ENCODE results near the gene EHMT1.
"Not testable (repeated sequence)": the region's sequence is repeated elsewhere in the genome, so short reads cannot be mapped to it uniquely, and the experiment has no call there.

The EHMT1 gene

DNA sequence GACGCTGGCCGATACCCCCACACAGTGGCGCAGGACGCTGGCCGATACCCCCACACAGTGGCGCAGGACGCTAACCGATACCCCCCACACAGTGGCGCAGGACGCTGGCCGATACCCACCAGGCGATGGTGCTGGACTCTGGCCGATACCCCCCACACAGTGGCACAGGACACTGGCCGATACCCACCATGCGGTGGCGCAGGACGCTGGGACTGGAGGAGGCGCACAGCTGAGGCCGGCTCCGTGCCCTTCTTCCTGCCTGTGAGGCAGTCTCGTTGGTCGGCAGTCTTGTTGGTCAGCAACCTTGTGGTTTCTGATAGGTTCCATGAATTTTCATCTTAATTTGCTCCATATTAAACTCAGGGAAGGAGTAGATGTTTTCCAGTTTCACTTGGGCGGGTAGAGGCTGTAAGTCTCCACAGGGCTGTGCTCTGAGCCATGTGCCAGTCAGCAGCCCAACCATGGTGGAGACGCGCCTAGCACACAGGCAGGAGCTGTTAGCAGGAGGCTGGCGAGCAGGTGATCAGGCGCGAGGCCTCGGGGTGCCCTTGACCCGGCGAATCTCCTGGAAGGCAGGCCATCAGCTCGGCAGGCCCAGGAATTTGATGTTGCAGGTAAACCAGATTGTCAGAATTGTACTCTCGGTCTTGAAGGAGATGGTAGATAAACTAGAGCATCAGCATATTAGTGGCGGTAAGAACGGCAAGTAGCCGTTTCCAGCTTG is 75.6 kb downstream of the EHMT1 start:
- DNase-seq (ENCODE audit: low read depth in 3 of 3) = no peak

DNA sequence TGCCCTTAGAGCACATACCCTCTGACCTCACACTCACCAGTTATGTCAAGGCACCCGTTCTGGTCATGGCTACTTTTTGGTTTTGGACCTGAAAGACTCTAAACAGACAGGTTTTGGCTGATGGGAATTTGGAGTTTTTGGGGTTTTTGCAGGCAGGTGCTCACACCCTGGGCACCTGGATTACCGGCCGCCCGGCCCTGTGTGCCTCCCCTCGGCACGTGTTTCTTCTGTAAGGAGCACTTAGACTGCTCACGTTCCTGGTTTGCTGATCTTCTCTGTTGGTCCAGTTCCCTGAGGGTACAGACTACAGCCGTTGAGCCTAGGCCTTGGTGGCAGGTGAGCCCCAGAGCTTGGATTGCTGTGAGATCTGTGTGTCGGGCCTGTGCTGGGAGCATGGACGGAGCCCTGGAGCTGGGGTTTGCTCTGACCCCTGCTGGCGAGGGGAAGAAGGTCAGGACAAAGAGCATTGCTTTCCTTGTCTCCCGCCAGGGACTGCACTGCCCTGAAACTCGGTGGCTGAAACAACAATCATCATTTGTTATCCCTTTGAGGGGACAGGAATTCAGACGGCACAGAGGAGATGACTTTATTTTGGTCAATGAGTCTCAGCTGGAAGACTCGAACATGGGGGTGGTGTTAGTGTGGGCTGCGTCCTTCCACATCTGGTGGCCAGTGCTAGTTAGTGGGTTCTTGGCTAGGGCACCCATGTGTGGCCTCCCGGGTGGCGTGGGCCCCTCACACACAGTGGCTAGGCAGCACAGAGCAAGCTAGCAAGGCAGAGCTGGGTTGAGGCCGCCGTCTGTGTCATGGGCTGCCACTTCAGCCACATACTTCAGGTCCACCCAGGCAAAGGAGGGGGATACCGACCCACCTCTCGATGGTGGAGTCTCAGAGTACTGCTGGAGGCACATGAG is 76.4 kb downstream of the EHMT1 start:
- DNase-seq (ENCODE audit: low read depth in 3 of 3) = peak in 1 of 3 experiments; percentile 12

DNA sequence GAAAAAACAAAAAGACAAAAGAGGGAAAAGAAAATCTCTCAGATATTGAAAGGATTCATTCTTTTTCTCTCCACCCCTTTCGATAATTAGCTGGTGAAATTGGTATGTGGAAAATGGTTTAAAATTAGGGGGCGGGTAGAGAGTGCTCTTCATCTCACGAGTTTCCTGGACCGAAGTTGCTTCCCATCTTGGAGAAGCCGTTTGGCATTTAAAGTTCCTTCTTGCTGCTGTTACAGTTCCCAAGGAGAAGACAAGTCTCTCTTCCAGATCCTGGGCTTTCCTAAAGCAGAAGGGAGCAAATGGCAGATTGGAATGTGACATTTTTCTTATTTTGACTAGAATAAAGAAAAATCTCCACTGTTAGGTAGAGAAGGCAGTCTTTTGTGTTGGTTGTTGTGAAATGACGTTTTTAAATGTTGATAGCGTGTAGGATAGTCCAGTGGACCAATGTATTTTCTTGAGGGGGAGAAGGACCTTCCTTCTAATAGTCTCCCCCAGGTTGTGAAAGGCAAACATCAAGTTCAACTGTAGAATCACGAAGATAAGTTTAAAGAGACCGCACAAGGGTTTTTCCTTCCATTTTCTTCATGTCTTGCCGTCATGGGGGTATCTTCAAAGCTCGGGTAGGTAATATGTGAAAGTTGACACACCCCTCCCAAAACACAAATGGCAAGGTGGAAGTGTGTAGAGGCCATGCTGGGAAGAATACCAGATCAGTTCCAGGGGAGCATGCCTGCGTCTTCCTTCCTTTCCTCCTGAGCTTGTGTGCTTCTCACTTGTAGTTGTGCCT is 77.5 kb downstream of the EHMT1 start:
- DNase-seq (ENCODE audit: low read depth in 3 of 3) = no peak

DNA sequence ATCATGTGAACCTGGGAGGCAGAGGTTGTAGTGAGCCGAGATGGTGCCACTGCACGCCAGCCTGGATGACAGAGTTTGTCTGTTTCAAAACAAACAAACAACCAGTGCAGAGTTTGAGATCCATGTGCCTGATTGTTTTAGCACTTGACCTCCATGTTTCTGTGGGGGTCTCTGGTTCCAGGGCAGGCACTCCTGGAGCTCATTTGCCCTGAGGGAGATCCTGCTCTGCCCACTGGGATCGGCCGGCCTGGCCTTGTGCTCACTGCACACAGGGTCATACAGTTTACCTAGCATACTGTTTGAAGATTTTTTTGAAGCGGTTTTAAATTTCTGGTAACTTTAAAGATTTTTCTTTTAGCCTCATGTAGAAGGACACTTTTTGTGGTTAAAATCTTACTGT is 78.4 kb downstream of the EHMT1 start:
- DNase-seq (ENCODE audit: low read depth in 3 of 3) = no peak

DNA sequence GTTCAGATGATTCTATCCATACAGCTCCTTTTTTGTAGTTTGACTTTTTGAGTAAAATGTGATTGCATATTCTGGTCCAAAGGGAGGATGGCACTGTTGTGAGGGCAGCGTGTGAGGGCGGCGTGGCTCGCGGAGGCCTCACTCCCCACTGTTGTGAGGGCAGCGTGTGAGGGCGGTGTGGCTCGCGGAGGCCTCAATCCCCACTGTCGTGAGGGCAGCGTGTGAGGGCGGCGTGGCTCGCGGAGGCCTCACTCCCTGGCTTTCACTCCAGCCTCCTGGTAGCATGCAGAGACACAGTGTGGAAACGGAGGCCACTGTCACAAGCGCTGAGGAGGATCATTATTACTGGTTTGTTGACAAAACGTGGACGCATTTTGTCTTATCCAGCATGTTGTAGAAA is 79.0 kb downstream of the EHMT1 start:
- DNase-seq (ENCODE audit: low read depth in 3 of 3) = no peak

DNA sequence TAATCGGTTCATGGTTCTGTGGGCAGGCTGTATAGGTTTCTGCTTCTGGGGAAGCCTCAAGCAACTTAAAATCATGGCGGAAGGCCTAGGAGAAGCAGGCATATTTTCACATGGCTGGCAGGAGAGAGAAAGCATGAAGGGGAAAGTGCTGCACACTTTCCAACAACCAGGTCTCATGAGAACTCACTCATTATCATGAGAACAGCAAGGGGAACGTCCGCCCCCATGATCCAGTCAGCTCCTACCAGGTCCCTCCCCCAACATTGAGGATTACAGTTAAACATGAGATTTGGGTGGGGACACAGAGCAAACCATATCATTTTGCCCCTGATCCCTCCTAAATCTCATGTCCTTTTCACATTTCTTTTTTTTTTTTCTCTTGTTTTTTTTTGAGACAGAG is 82.1 kb downstream of the EHMT1 start:
- DNase-seq (ENCODE audit: low read depth in 3 of 3) = no peak

DNA sequence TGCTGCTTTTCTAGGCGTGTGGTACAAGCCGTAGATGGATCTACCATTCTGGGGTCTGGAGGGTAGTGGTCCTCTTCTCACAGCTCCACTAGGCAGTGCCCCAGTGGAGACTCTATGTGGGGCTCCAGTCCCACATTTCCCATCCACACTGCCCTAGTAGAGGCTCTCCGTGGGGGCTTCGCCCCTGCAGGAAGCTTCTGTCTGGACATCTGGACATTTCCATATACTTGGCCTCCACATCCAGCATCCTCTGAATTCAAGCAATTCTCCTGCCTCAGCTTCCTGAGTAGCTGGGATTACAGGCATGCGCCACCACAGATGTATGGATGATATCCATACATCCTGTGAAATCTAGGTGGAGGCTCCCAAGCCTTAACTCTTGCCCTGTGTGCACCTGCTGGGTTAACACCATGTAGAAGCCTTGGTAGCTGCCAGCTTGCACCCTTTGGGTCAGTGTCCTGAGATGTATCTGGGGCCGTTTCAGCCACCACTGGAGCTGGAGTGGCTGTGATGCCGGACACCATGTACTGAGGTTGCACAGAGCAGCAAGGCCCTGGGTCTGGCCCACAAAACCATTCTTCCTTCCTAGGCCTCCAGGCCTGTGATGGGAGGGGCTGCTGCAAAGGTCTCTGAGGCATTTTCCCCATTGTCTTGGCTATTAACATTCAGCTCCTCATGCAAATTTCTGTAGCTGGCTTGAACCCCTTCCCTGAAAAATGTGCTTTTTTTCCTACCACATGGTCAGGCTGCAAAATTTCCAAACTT is 84.0 kb downstream of the EHMT1 start:
- DNase-seq (ENCODE audit: low read depth in 3 of 3) = no peak

DNA sequence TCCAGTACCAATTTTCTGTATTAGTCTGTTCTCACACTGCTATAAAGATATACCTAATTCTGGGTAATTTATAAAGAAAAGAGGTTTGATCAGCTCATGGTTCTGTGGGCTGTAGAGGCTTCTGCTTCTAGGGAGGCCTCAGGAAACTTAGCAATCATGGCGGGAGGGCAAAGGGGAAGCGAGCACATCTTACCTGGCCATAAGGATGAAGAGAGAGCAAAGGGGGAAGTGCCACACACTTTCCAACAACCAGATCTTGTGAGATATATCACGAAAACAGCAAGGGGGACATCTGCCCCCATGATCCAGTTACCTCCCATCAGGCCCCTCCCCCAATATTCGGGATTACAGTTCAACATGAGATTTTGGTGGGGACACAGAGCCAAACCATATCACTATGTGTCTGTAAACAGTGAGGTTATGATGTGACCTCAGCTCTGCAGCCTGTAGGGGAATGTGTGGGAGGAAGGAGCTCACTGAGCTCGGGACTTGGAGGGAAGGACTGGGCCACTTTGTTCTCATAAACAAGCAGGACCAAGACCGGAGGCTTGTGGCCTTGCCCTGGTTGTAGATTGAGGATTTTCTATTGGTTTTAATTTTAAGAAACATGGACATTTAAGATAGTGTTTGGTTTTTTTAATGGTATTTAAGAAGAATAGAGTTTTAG is 85.2 kb downstream of the EHMT1 start:
- no peak for DNase-seq (ENCODE audit: low read depth in 3 of 3)

DNA sequence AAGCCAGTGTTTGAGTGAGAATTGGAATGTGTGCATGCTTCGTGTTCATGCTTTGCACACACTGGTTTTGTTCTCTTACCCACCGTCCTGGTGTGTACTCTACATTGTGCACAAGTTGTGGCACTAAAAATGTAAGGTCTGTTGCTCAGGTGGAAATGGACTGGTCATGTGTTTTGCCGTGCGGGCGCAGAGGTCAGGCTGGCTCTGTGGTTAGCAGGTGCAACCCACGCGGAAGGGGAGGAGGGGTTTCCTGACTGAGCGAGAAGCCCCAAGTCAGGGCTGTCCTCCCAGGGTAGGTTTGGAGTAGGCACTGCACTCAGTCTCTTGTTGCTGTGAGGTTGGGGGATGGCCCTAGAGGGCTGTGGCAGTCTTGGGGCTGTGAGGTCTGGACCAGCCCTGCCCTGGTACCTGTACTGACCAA is 86.6 kb downstream of the EHMT1 start:
- peak in 1 of 3 experiments; percentile 37 for DNase-seq (ENCODE audit: low read depth in 3 of 3)

DNA sequence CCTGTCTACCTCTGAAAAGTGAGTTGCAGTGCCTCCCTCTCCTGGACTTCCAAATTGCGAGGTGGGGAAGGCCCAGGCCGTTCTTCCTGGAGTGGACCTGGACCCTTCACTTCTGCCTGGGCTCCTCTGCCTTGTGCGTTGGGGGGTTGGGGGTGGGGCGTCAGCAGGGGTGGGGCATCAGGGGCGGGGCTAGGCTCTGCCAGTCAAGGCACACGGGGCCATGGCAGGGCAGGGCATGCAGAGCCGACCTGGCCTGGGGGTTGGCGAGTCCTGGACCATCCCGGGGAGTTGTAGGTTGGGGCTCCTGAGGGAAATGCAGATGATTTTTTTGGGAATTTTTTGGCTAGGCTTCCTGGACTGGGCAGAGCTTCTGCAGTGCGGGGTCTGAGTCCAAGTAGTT is 87.1 kb downstream of the EHMT1 start:
- no peak for DNase-seq (ENCODE audit: low read depth in 3 of 3)

DNA sequence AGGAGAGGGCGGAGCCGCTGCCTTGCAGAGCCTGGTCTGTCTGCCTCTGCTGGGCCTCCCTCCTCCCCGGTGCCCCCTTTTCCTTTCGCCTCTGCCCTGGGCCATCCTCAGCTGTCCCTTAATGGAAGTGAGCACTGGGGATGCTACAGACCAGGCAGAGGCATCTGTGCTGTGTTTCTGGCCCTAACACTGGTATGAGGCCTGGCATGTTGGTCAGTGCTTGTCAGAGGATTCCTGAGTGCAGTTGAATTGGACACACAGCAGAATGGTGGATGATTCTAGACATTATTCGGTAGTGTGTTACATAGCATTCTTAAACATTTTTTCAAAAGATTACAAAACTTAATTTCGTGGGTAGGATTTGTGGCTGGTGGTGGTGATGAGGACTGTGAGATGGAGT is 88.6 kb downstream of the EHMT1 start:
- no peak for DNase-seq (ENCODE audit: low read depth in 3 of 3)

DNA sequence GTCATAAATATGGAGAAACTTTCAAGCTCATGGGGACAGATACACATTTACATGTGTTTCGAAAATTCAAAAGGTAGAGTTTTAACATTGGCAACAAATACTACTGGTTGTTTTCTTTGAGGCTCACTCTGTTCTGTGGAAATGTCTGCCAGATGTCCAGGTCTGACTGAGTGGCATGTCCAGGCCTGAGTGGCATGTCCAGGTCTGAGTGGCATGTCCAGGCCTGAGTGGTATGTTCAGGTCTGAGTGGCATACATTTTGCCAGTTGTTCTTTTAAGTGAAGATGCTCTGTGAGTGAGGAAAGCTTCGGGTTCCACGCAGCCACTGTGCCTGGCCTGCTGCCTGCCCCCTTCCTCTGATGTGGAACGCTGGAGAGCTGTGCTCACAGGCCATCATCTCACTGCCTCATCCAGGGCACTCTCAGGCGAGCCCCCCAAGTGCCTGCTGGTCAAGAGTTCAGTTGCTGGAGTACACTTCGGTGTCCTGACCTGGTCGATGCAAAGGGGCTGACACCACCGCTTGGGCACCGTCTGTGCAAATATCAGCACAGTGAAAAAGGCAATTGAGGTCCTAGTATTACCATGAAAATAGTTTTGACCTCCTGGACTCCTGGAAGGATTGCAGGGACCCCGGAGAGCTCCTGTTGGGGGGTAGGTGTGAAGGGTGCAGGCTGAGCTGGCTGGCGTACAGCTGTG is 89.9 kb downstream of the EHMT1 start:
- DNase-seq (ENCODE audit: low read depth in 3 of 3) = no peak

DNA sequence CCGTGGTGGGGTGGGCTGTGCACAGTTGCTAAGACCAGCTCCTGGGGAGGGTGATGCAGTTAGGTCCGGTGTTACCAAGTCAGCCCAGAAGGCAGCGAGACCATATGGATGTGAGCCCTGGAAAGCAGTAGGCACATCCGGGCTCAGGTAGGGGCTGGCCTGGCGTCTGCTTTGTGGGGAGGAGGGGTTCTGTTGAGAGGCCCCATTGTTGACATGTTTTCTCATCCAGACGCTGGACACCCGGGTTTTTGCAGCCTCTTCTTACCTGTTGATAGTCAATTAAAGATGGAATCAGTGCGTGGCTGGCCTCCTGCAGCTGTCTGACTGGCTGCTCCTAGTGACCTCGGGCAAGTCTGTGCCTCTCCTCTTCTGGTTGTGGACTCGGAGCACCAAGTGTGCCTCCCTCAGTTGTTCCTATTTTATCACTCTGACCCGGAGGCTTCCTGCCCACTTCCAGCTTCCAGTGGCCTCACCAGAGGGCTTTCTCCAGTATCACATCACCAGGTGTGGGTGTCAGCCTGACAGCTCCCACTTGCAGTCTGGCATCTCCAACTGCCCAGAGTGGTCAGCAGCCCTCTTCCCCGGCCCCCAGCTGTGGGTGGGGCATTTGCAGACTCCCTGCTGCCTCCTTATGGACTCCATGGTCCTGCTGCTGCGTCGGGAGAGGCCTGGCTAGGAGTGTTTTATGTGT is 90.8 kb downstream of the EHMT1 start:
- DNase-seq (ENCODE audit: low read depth in 3 of 3) = no peak

DNA sequence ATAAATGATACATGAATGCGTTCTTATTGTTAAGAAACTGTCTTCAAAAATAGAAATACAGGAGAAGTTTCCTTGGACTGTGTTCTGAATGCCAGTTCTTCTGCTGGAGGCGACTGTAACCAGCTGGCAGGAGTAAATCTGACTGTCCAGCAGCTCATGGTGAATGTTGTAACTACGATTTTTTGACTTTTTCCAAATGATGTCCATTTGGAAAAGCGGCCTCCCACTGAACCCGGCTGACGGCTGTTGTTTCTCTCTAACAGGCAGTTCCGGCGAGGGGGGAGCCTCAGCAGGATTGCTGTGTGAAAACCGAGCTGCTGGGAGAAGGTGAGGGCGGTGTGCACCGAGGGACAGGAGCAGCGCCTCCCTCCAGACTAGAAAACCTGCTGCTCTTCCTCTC is 91.9 kb downstream of the EHMT1 start:
- no peak for DNase-seq (ENCODE audit: low read depth in 3 of 3)

DNA sequence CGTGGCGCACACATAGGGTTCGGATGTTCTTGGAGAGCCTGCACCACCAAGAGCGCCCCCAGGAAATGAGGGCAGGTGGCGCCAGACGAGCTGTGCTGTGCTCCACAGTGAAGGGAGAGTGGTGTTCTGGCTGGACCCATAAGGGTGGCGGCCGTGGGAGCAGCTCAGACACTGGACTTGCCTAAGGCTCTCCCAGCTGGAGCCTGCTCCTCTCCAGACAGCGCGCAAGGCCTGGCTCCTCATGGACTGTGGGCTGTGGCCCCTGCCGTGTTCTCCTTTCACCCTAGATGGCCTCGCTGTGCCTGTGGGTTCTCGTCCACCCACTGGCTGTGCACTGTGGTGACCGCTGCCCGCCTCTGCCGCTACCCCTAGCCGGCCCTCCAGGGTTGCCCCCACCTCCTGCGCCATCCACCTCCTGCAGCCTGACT is 92.9 kb downstream of the EHMT1 start:
- no peak for DNase-seq (ENCODE audit: low read depth in 3 of 3)

DNA sequence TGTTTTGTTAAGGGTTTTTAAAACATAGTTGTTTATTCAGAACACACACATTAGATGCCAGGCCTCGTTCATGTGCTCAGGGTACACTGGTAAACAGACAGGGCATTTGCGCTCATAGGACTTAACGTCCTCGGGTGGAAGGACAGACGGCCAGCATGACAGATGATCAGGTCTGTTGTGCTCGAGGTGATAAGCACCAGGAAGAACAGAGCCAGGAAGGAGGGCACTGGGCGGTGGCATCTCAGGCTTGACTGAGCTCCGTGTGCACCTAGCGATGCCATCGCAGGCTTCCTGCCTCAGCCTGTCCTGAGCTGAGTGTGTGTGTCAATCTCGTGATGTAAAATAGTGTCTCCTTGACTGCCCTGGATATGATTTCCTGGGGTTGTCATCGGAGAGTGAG is 96.5 kb downstream of the EHMT1 start:
- no peak for DNase-seq (ENCODE audit: low read depth in 3 of 3)

DNA sequence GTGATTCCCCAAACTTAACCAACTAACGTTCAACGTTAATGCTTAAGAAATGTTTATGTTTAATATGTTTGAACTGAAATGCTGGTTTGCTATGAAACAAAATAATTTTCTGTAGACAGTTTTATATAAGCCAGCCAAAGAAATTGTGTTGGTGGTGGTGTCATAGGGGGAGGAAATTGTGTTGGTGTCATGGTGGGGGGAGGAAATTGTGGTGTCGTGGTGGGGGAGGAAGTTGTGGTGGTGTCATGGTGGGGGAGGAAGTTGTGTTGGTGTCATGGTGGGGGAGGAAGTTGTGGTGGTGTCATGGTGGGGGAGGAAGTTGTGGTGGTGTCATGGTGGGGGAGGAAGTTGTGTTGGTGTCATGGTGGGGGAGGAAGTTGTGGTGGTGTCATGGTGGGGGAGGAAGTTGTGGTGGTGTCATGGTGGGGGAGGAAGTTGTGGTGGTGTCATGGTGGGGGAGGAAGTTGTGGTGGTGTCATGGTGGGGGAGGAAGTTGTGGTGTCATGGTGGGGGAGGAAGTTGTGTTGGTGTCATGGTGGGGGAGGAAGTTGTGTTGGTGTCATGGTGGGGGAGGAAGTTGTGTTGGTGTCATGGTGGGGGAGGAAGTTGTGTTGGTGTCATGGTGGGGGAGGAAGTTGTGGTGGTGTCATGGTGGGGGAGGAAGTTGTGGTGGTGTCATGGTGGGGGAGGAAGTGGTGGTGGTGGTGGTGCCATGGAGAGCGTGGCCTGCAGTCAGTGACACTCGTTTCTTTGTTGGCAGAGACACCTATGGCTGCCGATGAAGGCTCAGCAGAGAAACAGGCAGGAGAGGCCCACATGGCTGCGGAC is 97.3 kb downstream of the EHMT1 start:
- not testable (repeated sequence) for DNase-seq (ENCODE audit: low read depth in 3 of 3)

DNA sequence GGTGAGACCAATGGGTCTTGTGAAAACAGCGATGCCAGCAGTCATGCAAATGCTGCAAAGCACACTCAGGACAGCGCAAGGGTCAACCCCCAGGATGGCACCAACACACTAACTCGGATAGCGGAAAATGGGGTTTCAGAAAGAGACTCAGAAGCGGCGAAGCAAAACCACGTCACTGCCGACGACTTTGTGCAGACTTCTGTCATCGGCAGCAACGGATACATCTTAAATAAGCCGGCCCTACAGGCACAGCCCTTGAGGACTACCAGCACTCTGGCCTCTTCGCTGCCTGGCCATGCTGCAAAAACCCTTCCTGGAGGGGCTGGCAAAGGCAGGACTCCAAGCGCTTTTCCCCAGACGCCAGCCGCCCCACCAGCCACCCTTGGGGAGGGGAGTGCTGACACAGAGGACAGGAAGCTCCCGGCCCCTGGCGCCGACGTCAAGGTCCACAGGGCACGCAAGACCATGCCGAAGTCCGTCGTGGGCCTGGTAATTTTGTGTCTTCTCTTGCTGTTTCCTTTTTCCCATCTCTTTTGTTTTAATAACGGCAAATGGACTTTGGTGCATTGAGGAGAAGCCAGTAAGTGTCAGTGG is 98.0 kb downstream of the EHMT1 start:
- DNase-seq (ENCODE audit: low read depth in 3 of 3) = no peak

Measured in stimulated activated CD4-positive, alpha-beta T cell treated with anti-CD3 and anti-CD28 coated beads, TNF-alpha, amount 100 ng/mL, for 24 hours (primary cell).